ENCODE data around the gene TM4SF5.

The TM4SF5 gene

GRCh38 chr17:4744999-4745969, 26.4 kb upstream of the TM4SF5 start:
- DNase-seq (ENCODE audit: low read depth) = no peak
- no peak overlapping the region for H3K4me3 ChIP-seq (ENCODE audit: control insufficient read depth, low read depth, low read length)
- TF ChIP-seq CTCF (conservative IDR thresholded peaks at IDR 0.05; ENCODE audit: control insufficient read depth, insufficient read depth, low read depth, low read length) = no peak

GRCh38 chr17:4747847-4748246, 23.8 kb upstream of the TM4SF5 start:
- no peak for DNase-seq (ENCODE audit: low read depth)
- no peak overlapping the region for H3K4me3 ChIP-seq (ENCODE audit: control insufficient read depth, low read depth, low read length)
- no peak for TF ChIP-seq CTCF (conservative IDR thresholded peaks at IDR 0.05; ENCODE audit: control insufficient read depth, insufficient read depth, low read depth, low read length)

GRCh38 chr17:4748686-4749085, 23.0 kb upstream of the TM4SF5 start:
- TF ChIP-seq CTCF (conservative IDR thresholded peaks at IDR 0.05; ENCODE audit: control insufficient read depth, insufficient read depth, low read depth, low read length) = no peak
- no peak for DNase-seq (ENCODE audit: low read depth)
- no peak overlapping the region for H3K4me3 ChIP-seq (ENCODE audit: control insufficient read depth, low read depth, low read length)

GRCh38 chr17:4750606-4751005, 21.1 kb upstream of the TM4SF5 start:
- no peak for TF ChIP-seq CTCF (conservative IDR thresholded peaks at IDR 0.05; ENCODE audit: control insufficient read depth, insufficient read depth, low read depth, low read length)
- no peak for DNase-seq (ENCODE audit: low read depth)
- H3K4me3 ChIP-seq (ENCODE audit: control insufficient read depth, low read depth, low read length) = no peak overlapping the region

- no peak for DNase-seq (ENCODE audit: low read depth)
- no peak for TF ChIP-seq CTCF (conservative IDR thresholded peaks at IDR 0.05; ENCODE audit: control insufficient read depth, insufficient read depth, low read depth, low read length)
- no peak overlapping the region for H3K4me3 ChIP-seq (ENCODE audit: control insufficient read depth, low read depth, low read length)
Measured at GRCh38 chr17:4751932-4752331, 19.8 kb upstream of the TM4SF5 start.

- no peak for DNase-seq (ENCODE audit: low read depth)
- TF ChIP-seq CTCF (conservative IDR thresholded peaks at IDR 0.05; ENCODE audit: control insufficient read depth, insufficient read depth, low read depth, low read length) = no peak
- no peak overlapping the region for H3K4me3 ChIP-seq (ENCODE audit: control insufficient read depth, low read depth, low read length)
Measured at GRCh38 chr17:4753392-4753791, 18.3 kb upstream of the TM4SF5 start.

All from fibroblast of mammary gland (primary cell).